Measurements from ENCODE around the gene C12orf57.
A peak's percentile ranks its signal among the peaks of the same experiment; 100 is the strongest.

Gene C12orf57
- 98.2 to 184 (median 130) reads per million in 3 donors for total RNA-seq

- no peaks in the 10 kb centered on the region for H3K36me3 ChIP-seq (ENCODE audit: control insufficient read depth, insufficient read depth, low read length)
- peaks cover 40% of the 10 kb centered on the region for H3K4me1 ChIP-seq (ENCODE audit: control insufficient read depth, insufficient read depth, low read length, poor library complexity, severe bottlenecking)
- DNase-seq = peak; percentile 62 to 71 (median 70)
Observed at GRCh38 chr12:6943722-6944380, at the start of gene C12orf57, which contains the start of gene RNU7-1. TSS of gene C12orf57 (plus strand) at chr12:6944022. CDS start at chr12:6944122, 100 bp downstream. TSS of gene RNU7-1 (plus strand) at chr12:6943816.

GRCh38 chr12:6894321-6894720 is 49.5 kb upstream of the C12orf57 start:
- Histone ChIP-seq H3K9me3 (ENCODE audit: control insufficient read depth, low read length) (no peaks in the 10 kb centered on the region), H3K4me1 (ENCODE audit: control insufficient read depth, insufficient read depth, low read length, poor library complexity, severe bottlenecking) (peaks cover 6% of the 10 kb centered on the region), H3K36me3 (ENCODE audit: control insufficient read depth, insufficient read depth, low read length) (no peaks in the 10 kb centered on the region), H3K27ac (ENCODE audit: insufficient read depth, low read length, poor library complexity, severe bottlenecking) (no peak overlapping the region), H3K27me3 (replicated peaks; ENCODE audit: control insufficient read depth, insufficient read depth, low read length, poor library complexity, severe bottlenecking) (no peaks in the 10 kb centered on the region), H3K4me3 (ENCODE audit: insufficient read depth, low read depth, low read length, poor library complexity, severe bottlenecking) (no peak overlapping the region)
- DNase-seq = no peak

More at GRCh38 chr12:6943722-6944380, at the start of gene C12orf57, which contains the start of gene RNU7-1:
- no peaks in the 10 kb centered on the region for H3K9me3 ChIP-seq (ENCODE audit: control insufficient read depth, low read length)
- no peaks in the 10 kb centered on the region for H3K27me3 ChIP-seq (replicated peaks; ENCODE audit: control insufficient read depth, insufficient read depth, low read length, poor library complexity, severe bottlenecking)
- H3K27ac ChIP-seq (ENCODE audit: insufficient read depth, low read length, poor library complexity, severe bottlenecking) = peak within 1 kb of the TSS; percentile 95
- H3K4me3 ChIP-seq (ENCODE audit: insufficient read depth, low read depth, low read length, poor library complexity, severe bottlenecking) = peak within 1 kb of the TSS; percentile 79

- Histone ChIP-seq H3K27me3 (replicated peaks; ENCODE audit: control insufficient read depth, insufficient read depth, low read length, poor library complexity, severe bottlenecking) (no peaks in the 10 kb centered on the region), H3K4me1 (ENCODE audit: control insufficient read depth, insufficient read depth, low read length, poor library complexity, severe bottlenecking) (no peaks in the 10 kb centered on the region), H3K4me3 (ENCODE audit: insufficient read depth, low read depth, low read length, poor library complexity, severe bottlenecking) (no peak overlapping the region), H3K36me3 (ENCODE audit: control insufficient read depth, insufficient read depth, low read length) (no peaks in the 10 kb centered on the region), H3K9me3 (ENCODE audit: control insufficient read depth, low read length) (no peaks in the 10 kb centered on the region), H3K27ac (ENCODE audit: insufficient read depth, low read length, poor library complexity, severe bottlenecking) (no peak overlapping the region)
- DNase-seq = no peak
Observed at GRCh38 chr12:6896846-6897435, 46.9 kb upstream of the C12orf57 start.

- Histone ChIP-seq H3K27me3 (replicated peaks; ENCODE audit: control insufficient read depth, insufficient read depth, low read length, poor library complexity, severe bottlenecking) (no peaks in the 10 kb centered on the region), H3K4me3 (ENCODE audit: insufficient read depth, low read depth, low read length, poor library complexity, severe bottlenecking) (no peak overlapping the region), H3K36me3 (ENCODE audit: control insufficient read depth, insufficient read depth, low read length) (no peaks in the 10 kb centered on the region), H3K4me1 (ENCODE audit: control insufficient read depth, insufficient read depth, low read length, poor library complexity, severe bottlenecking) (peaks cover 2% of the 10 kb centered on the region), H3K27ac (ENCODE audit: insufficient read depth, low read length, poor library complexity, severe bottlenecking) (no peak overlapping the region), H3K9me3 (ENCODE audit: control insufficient read depth, low read length) (no peaks in the 10 kb centered on the region)
- no peak for DNase-seq
Observed at GRCh38 chr12:6899427-6899826, 44.4 kb upstream of the C12orf57 start.

- peaks cover 4% of the 10 kb centered on the region for H3K4me1 ChIP-seq (ENCODE audit: control insufficient read depth, insufficient read depth, low read length, poor library complexity, severe bottlenecking)
- H3K27ac ChIP-seq (ENCODE audit: insufficient read depth, low read length, poor library complexity, severe bottlenecking) = no peak overlapping the region
- H3K36me3 ChIP-seq (ENCODE audit: control insufficient read depth, insufficient read depth, low read length) = no peaks in the 10 kb centered on the region
- no peaks in the 10 kb centered on the region for H3K9me3 ChIP-seq (ENCODE audit: control insufficient read depth, low read length)
- no peak for DNase-seq
- H3K4me3 ChIP-seq (ENCODE audit: insufficient read depth, low read depth, low read length, poor library complexity, severe bottlenecking) = no peak overlapping the region
- H3K27me3 ChIP-seq (replicated peaks; ENCODE audit: control insufficient read depth, insufficient read depth, low read length, poor library complexity, severe bottlenecking) = no peaks in the 10 kb centered on the region
Observed at GRCh38 chr12:6899837-6900519, 43.8 kb upstream of the C12orf57 start.

GRCh38 chr12:6902448-6902847 is 41.4 kb upstream of the C12orf57 start:
- H3K27ac ChIP-seq (ENCODE audit: insufficient read depth, low read length, poor library complexity, severe bottlenecking) = no peak overlapping the region
- no peaks in the 10 kb centered on the region for H3K36me3 ChIP-seq (ENCODE audit: control insufficient read depth, insufficient read depth, low read length)
- H3K4me3 ChIP-seq (ENCODE audit: insufficient read depth, low read depth, low read length, poor library complexity, severe bottlenecking) = no peak overlapping the region
- no peaks in the 10 kb centered on the region for H3K27me3 ChIP-seq (replicated peaks; ENCODE audit: control insufficient read depth, insufficient read depth, low read length, poor library complexity, severe bottlenecking)
- DNase-seq = no peak
- H3K4me1 ChIP-seq (ENCODE audit: control insufficient read depth, insufficient read depth, low read length, poor library complexity, severe bottlenecking) = peaks cover 7% of the 10 kb centered on the region
- H3K9me3 ChIP-seq (ENCODE audit: control insufficient read depth, low read length) = no peaks in the 10 kb centered on the region

- Histone ChIP-seq H3K27ac (ENCODE audit: insufficient read depth, low read length, poor library complexity, severe bottlenecking) (no peak overlapping the region), H3K4me1 (ENCODE audit: control insufficient read depth, insufficient read depth, low read length, poor library complexity, severe bottlenecking) (peaks cover 7% of the 10 kb centered on the region), H3K4me3 (ENCODE audit: insufficient read depth, low read depth, low read length, poor library complexity, severe bottlenecking) (no peak overlapping the region), H3K27me3 (replicated peaks; ENCODE audit: control insufficient read depth, insufficient read depth, low read length, poor library complexity, severe bottlenecking) (no peaks in the 10 kb centered on the region), H3K9me3 (ENCODE audit: control insufficient read depth, low read length) (no peaks in the 10 kb centered on the region), H3K36me3 (ENCODE audit: control insufficient read depth, insufficient read depth, low read length) (no peaks in the 10 kb centered on the region)
- no peak for DNase-seq
Observed at GRCh38 chr12:6903722-6904121, 40.1 kb upstream of the C12orf57 start.

- H3K4me1 ChIP-seq (ENCODE audit: control insufficient read depth, insufficient read depth, low read length, poor library complexity, severe bottlenecking) = peaks cover 7% of the 10 kb centered on the region
- H3K27ac ChIP-seq (ENCODE audit: insufficient read depth, low read length, poor library complexity, severe bottlenecking) = peak within 1 kb of the TSS; percentile 91
- H3K36me3 ChIP-seq (ENCODE audit: control insufficient read depth, insufficient read depth, low read length) = no peaks in the 10 kb centered on the region
- peak; percentile 98 to 99 (median 98) for DNase-seq
- H3K9me3 ChIP-seq (ENCODE audit: control insufficient read depth, low read length) = no peaks in the 10 kb centered on the region
- no peaks in the 10 kb centered on the region for H3K27me3 ChIP-seq (replicated peaks; ENCODE audit: control insufficient read depth, insufficient read depth, low read length, poor library complexity, severe bottlenecking)
- peak within 1 kb of the TSS; percentile 59 for H3K4me3 ChIP-seq (ENCODE audit: insufficient read depth, low read depth, low read length, poor library complexity, severe bottlenecking)
Observed at GRCh38 chr12:6904280-6905276, 39.2 kb upstream of the C12orf57 start, which contains the start of gene LRRC23. TSS of gene LRRC23 (plus strand) at chr12:6904822. CDS start at chr12:6905634, 812 bp downstream.

GRCh38 chr12:6905414-6906040 is 38.3 kb upstream of the C12orf57 start:
- no peak for DNase-seq
- no peak overlapping the region for H3K4me3 ChIP-seq (ENCODE audit: insufficient read depth, low read depth, low read length, poor library complexity, severe bottlenecking)
- H3K36me3 ChIP-seq (ENCODE audit: control insufficient read depth, insufficient read depth, low read length) = no peaks in the 10 kb centered on the region
- peak overlapping the region; percentile 91 for H3K27ac ChIP-seq (ENCODE audit: insufficient read depth, low read length, poor library complexity, severe bottlenecking)
- no peaks in the 10 kb centered on the region for H3K27me3 ChIP-seq (replicated peaks; ENCODE audit: control insufficient read depth, insufficient read depth, low read length, poor library complexity, severe bottlenecking)
- H3K9me3 ChIP-seq (ENCODE audit: control insufficient read depth, low read length) = no peaks in the 10 kb centered on the region
- peaks cover 7% of the 10 kb centered on the region for H3K4me1 ChIP-seq (ENCODE audit: control insufficient read depth, insufficient read depth, low read length, poor library complexity, severe bottlenecking)

All from effector memory CD4-positive, alpha-beta T cell (primary cell).